Gastroesophageal sphincter (tissue), 4 donors: ENCODE results near the gene KLHL3. TPM values are rescaled to one million over a fixed set of nuclear protein-coding genes. Genes with fewer than 3 reads are reported as not detected.

Experiments
- ATAC-seq: fragments of 150-250 bp; one replicate; pipeline ENCODE4 v1.9.1; 2016; ENCODE audit warnings: mild to moderate bottlenecking, moderate library complexity
- H3K27ac ChIP-seq, 4 donors: fragments of 200-600 bp; sonication (generic) in 3 of 4; 1 replicate in 3 of 4; 2 replicates in 1 of 4; pipeline ENCODE4 v1.5.1; 2016 to 2019
- H3K27me3 ChIP-seq: fragments of 200-600 bp; sonication (generic); one replicate; pipeline ENCODE4 v1.5.1; 2019
- H3K36me3 ChIP-seq, 2 donors: fragments of 200-600 bp; sonication (generic); one replicate each; pipeline ENCODE4 v1.5.1; 2019; ENCODE audit warnings: control low read depth in 1 of 2
- H3K4me1 ChIP-seq, 3 donors: fragments of 200-600 bp; sonication (generic); 1 replicate in 2 of 3; 2 replicates in 1 of 3; pipeline ENCODE4 v1.5.1; 2016 to 2019; ENCODE audit warnings: control low read depth in 2 of 3
- H3K4me3 ChIP-seq, 2 donors: fragments of 200-600 bp; sonication (generic); one replicate each; pipeline ENCODE4 v1.5.1; 2019; ENCODE audit warnings: mild to moderate bottlenecking in 1 of 2, moderate library complexity in 1 of 2
- H3K9me3 ChIP-seq, 3 donors: fragments of 200-600 bp; sonication (generic); one replicate each; pipeline ENCODE4 v1.5.1; 2017 to 2019; ENCODE audit warnings: control low read depth in 2 of 3
- CTCF ChIP-seq, 4 experiments: fragments of 200-600 bp in 2 of 4; fragments of 450-650 bp in 2 of 4; sonication (generic) in 1 of 4; IDR thresholded peaks; one replicate each; pipeline ENCODE4 v1.5.1; 2017 to 2019; ENCODE audit warnings: antibody characterized with exemption in 4 of 4, mild to moderate bottlenecking in 2 of 4, moderate library complexity in 2 of 4
- EP300 ChIP-seq: sonication (generic); formaldehyde crosslinking; IDR thresholded peaks from one replicate; pipeline ENCODE4 v1.6.1; 2017; ENCODE audit warnings: antibody characterized with exemption, mild to moderate bottlenecking
- POLR2A ChIP-seq, 2 donors: fragments of 450-650 bp; IDR thresholded peaks; one replicate each; pipeline ENCODE4 v1.6.1; 2017; ENCODE audit warnings: antibody characterized with exemption in 2 of 2, mild to moderate bottlenecking in 2 of 2, moderate library complexity in 1 of 2
- POLR2AphosphoS5 ChIP-seq: sonication (generic); formaldehyde crosslinking; IDR thresholded peaks from one replicate; pipeline ENCODE4 v1.6.1; 2017; ENCODE audit warnings: antibody characterized with exemption
- WGBS, 2 donors: methylation state at CpG; one replicate each; pipeline ENCODE4 v1.1.5; 2018; ENCODE audit warnings: low coverage in 1 of 2; 5-methylcytosine and 5-hydroxymethylcytosine counted together
- total RNA-seq, 4 donors: library from RNA; depleted of rRNA; stranded (reverse); fragments of >200 nt; gene quantifications; one replicate each; pipeline ENCODE4 v1.1.0, GENCODE V29; 2016

KLHL3 gene
- total RNA-seq, 4 donors from 2014 or later, result 2.3 to 6.9 (median 5.4) TPM

GRCh38 chr5:137587919-137588318, 148.0 kb downstream of the KLHL3 start:
- TF ChIP-seq EP300 (no peak), POLR2A (IDR thresholded peaks at IDR 0.05) (no peak), CTCF (IDR thresholded peaks at IDR 0.05) (no peak), POLR2AphosphoS5 (no peak)
- Histone ChIP-seq H3K36me3 (no peaks in the 10 kb centered on the region), H3K4me1 (no peaks in the 10 kb centered on the region), H3K27ac (no peak overlapping the region), H3K27me3 (peaks cover 22% of the 10 kb centered on the region), H3K4me3 (no peak overlapping the region), H3K9me3 (peaks cover 0 to 35% (median 0%) of the 10 kb centered on the region in 3 donors)
- 72 to 73% methylated on average over 4 of the region's 4 CpGs for WGBS, 2 donors
- ATAC-seq, result no peak

GRCh38 chr5:137584262-137584661, 151.6 kb downstream of the KLHL3 start:
- 89 to 93% methylated on average over 1 of the region's 1 CpG for whole genome bisulfite sequencing, 2 donors
- no peak for ATAC-seq
- Histone ChIP-seq H3K4me3 (no peak overlapping the region), H3K27ac (no peak overlapping the region), H3K9me3 (peaks cover 0 to 20% (median 0%) of the 10 kb centered on the region in 3 donors), H3K27me3 (peaks cover 15% of the 10 kb centered on the region), H3K4me1 (no peaks in the 10 kb centered on the region), H3K36me3 (no peaks in the 10 kb centered on the region)
- TF ChIP-seq CTCF (IDR thresholded peaks at IDR 0.05), result no peak
- TF ChIP-seq POLR2A (IDR thresholded peaks at IDR 0.05), result no peak
- no peak for TF ChIP-seq POLR2AphosphoS5
- no peak for TF ChIP-seq EP300

DNA sequence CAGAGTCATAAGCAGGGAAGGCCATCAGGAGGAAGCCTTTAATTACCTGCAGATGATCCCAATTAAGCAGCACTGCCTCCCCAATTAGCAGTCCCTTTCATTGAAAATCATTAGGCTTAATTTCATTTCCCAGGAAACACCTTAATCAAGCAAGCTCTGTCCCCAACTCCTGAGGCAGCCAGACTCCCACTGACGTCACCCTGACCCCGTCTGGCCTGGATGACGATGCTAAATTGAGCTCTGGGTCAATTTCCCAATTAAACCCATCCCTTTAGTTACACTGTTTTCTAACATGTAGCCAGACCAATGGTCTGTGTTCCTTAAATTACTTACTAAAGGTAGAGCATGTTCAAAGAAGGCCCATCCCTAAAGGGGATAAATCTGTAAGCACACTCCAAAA, 152.8 kb downstream of the KLHL3 start:
- peaks cover 15% of the 10 kb centered on the region for H3K27me3 ChIP-seq
- no peak overlapping the region for H3K27ac ChIP-seq
- H3K4me1 ChIP-seq, result no peaks in the 10 kb centered on the region
- no peaks in the 10 kb centered on the region for H3K36me3 ChIP-seq
- no peak overlapping the region for H3K4me3 ChIP-seq
- H3K9me3 ChIP-seq, result peaks cover 0 to 20% (median 0%) of the 10 kb centered on the region in 3 donors
- 54 to 74% methylated on average over 3 of the region's 3 CpGs for WGBS, 2 donors
- TF ChIP-seq EP300 (no peak), POLR2AphosphoS5 (no peak)
- no peak for ATAC-seq

- no peak for TF ChIP-seq POLR2A (IDR thresholded peaks at IDR 0.05)
- Histone ChIP-seq H3K4me3 (no peak overlapping the region), H3K4me1 (no peaks in the 10 kb centered on the region), H3K27ac (no peak overlapping the region), H3K9me3 (peaks cover 0 to 20% (median 0%) of the 10 kb centered on the region in 3 donors), H3K36me3 (no peaks in the 10 kb centered on the region), H3K27me3 (peaks cover 15% of the 10 kb centered on the region)
- ATAC-seq, result no peak
- 80 to 100% methylated on average over 3 to 4 of the region's 4 CpGs for WGBS, 2 donors
Observed at GRCh38 chr5:137582218-137582617, 153.7 kb downstream of the KLHL3 start.

- H3K4me3 ChIP-seq, result no peak overlapping the region
- H3K27me3 ChIP-seq, result peaks cover 11% of the 10 kb centered on the region
- no peak for TF ChIP-seq CTCF (IDR thresholded peaks at IDR 0.05)
- TF ChIP-seq EP300, result no peak
- TF ChIP-seq POLR2A (IDR thresholded peaks at IDR 0.05), result no peak
- TF ChIP-seq POLR2AphosphoS5, result no peak
- 49 to 55% methylated on average over 3 to 5 of the region's 6 CpGs for WGBS, 2 donors
- no peaks in the 10 kb centered on the region for H3K4me1 ChIP-seq
- no peak for ATAC-seq
- H3K9me3 ChIP-seq, result peaks cover 0 to 15% (median 0%) of the 10 kb centered on the region in 3 donors
- no peak overlapping the region for H3K27ac ChIP-seq
- H3K36me3 ChIP-seq, result no peaks in the 10 kb centered on the region
Observed at GRCh38 chr5:137581776-137582175, 154.1 kb downstream of the KLHL3 start.

GRCh38 chr5:137580030-137580429, 155.9 kb downstream of the KLHL3 start:
- no peak overlapping the region for H3K27ac ChIP-seq
- ATAC-seq, result no peak
- peaks cover 0 to 1% (median 0%) of the 10 kb centered on the region in 3 donors for H3K9me3 ChIP-seq
- no peak overlapping the region for H3K4me3 ChIP-seq
- peaks cover 2% of the 10 kb centered on the region for H3K27me3 ChIP-seq
- no peak for TF ChIP-seq CTCF (IDR thresholded peaks at IDR 0.05)
- TF ChIP-seq EP300, result no peak
- no peak for TF ChIP-seq POLR2A (IDR thresholded peaks at IDR 0.05)
- TF ChIP-seq POLR2AphosphoS5, result no peak
- WGBS, 2 donors, result 59 to 60% methylated on average over 1 to 3 of the region's 3 CpGs
- no peaks in the 10 kb centered on the region for H3K4me1 ChIP-seq
- no peaks in the 10 kb centered on the region for H3K36me3 ChIP-seq
